Activated CD4-positive, alpha-beta T cell treated with anti-CD3 and anti-CD28 coated beads, Interleukin-2, amount 50 U/mL, for 16 hours (primary cell): ENCODE measurements around the gene STX8.

Source experiments
- DNase-seq: peaks from one replicate; pipeline ENCODE4 v3.0.0-alpha.2; 2020

The STX8 gene

GRCh38 chr17:9236286-9237052 lies 339.2 kb downstream of the STX8 start:
- DNase-seq, result no peak

- no peak for DNase-seq
Observed at GRCh38 chr17:9235346-9235745, 340.3 kb downstream of the STX8 start.

- DNase-seq, result no peak
Observed at GRCh38 chr17:9234389-9234945, 341.2 kb downstream of the STX8 start.

- no peak for DNase-seq
Observed at GRCh38 chr17:9233761-9234160, 341.9 kb downstream of the STX8 start.

GRCh38 chr17:9233271-9233599 lies 342.4 kb downstream of the STX8 start:
- no peak for DNase-seq

- DNase-seq, result no peak
Observed at GRCh38 chr17:9232591-9233270, 342.9 kb downstream of the STX8 start.

- no peak for DNase-seq
Observed at GRCh38 chr17:9232155-9232475, 343.5 kb downstream of the STX8 start.

- no peak for DNase-seq
Observed at GRCh38 chr17:9231449-9232154, 344.0 kb downstream of the STX8 start.

- DNase-seq, result no peak
Observed at GRCh38 chr17:9230861-9231260, 344.8 kb downstream of the STX8 start.

- no peak for DNase-seq
Observed at GRCh38 chr17:9230346-9230745, 345.3 kb downstream of the STX8 start.

- no peak for DNase-seq
Observed at GRCh38 chr17:9229826-9230201, 345.8 kb downstream of the STX8 start.

- DNase-seq, result no peak
Observed at GRCh38 chr17:9229160-9229825, 346.3 kb downstream of the STX8 start.

- peak; percentile 31 for DNase-seq
Observed at GRCh38 chr17:9228408-9229159, 347.0 kb downstream of the STX8 start.

- DNase-seq, result no peak
Observed at GRCh38 chr17:9227819-9228407, 347.7 kb downstream of the STX8 start.

GRCh38 chr17:9226794-9227135 lies 348.9 kb downstream of the STX8 start:
- no peak for DNase-seq

- DNase-seq, result no peak
Observed at GRCh38 chr17:9226130-9226793, 349.4 kb downstream of the STX8 start.

- no peak for DNase-seq
Observed at GRCh38 chr17:9225305-9226101, 350.1 kb downstream of the STX8 start.

- no peak for DNase-seq
Observed at GRCh38 chr17:9224485-9224884, 351.1 kb downstream of the STX8 start.

GRCh38 chr17:9223531-9223930 lies 352.1 kb downstream of the STX8 start:
- no peak for DNase-seq

- DNase-seq, result no peak
Observed at GRCh38 chr17:9221922-9222180, 353.8 kb downstream of the STX8 start.
